HG03457 (cell line): ENCODE data around the gene IL1R1.
"Not testable (repeated sequence)": the region's sequence is repeated elsewhere in the genome, so short reads cannot be mapped to it uniquely, and the experiment has no call there.

ENCODE experiments used
- ATAC-seq: cut with Tn5 transposase; IDR thresholded peaks from one replicate; pipeline ENCODE4 v1.9.1; 2021; ENCODE audit warnings: moderate number of reproducible peaks; ENCODE audit not compliant: unreplicated experiment

IL1R1 gene

GRCh38 chr2:102110596-102111334, 31.8 kb upstream of the IL1R1 start:
- no peak for ATAC-seq

- ATAC-seq: no peak
Observed at GRCh38 chr2:102111823-102112222, 30.7 kb upstream of the IL1R1 start.

- ATAC-seq: no peak
Observed at GRCh38 chr2:102112271-102112670, 30.3 kb upstream of the IL1R1 start.

- no peak for ATAC-seq
Observed at GRCh38 chr2:102112692-102113665, 29.6 kb upstream of the IL1R1 start.

GRCh38 chr2:102114290-102114721, 28.2 kb upstream of the IL1R1 start:
- no peak for ATAC-seq

GRCh38 chr2:102114851-102115497, 27.6 kb upstream of the IL1R1 start:
- ATAC-seq: no peak

- no peak for ATAC-seq
Observed at GRCh38 chr2:102116630-102117471, 25.7 kb upstream of the IL1R1 start.

- ATAC-seq: no peak
Observed at GRCh38 chr2:102117472-102117858, 25.1 kb upstream of the IL1R1 start.

- ATAC-seq: no peak
Observed at GRCh38 chr2:102119255-102119654, 23.3 kb upstream of the IL1R1 start.

GRCh38 chr2:102120261-102120660, 22.3 kb upstream of the IL1R1 start:
- no peak for ATAC-seq

GRCh38 chr2:102120701-102121159, 21.8 kb upstream of the IL1R1 start:
- ATAC-seq: no peak

GRCh38 chr2:102122115-102122514, 20.4 kb upstream of the IL1R1 start:
- no peak for ATAC-seq

- no peak for ATAC-seq
Observed at GRCh38 chr2:102122909-102123308, 19.6 kb upstream of the IL1R1 start.

GRCh38 chr2:102124421-102124820, 18.1 kb upstream of the IL1R1 start:
- ATAC-seq: not testable (repeated sequence)

- no peak for ATAC-seq
Observed at GRCh38 chr2:102126169-102126568, 16.4 kb upstream of the IL1R1 start.

- ATAC-seq: no peak
Observed at GRCh38 chr2:102126660-102127059, 15.9 kb upstream of the IL1R1 start.

- ATAC-seq: no peak
Observed at GRCh38 chr2:102129082-102129481, 13.5 kb upstream of the IL1R1 start.

GRCh38 chr2:102129951-102130646, 12.4 kb upstream of the IL1R1 start:
- no peak for ATAC-seq

- no peak for ATAC-seq
Observed at GRCh38 chr2:102130647-102130991, 11.9 kb upstream of the IL1R1 start.

GRCh38 chr2:102131564-102131963, 11.0 kb upstream of the IL1R1 start:
- ATAC-seq: no peak
